GM21360 (cell line): ENCODE measurements around the gene RHBDL1.

Source experiments
- ATAC-seq: cut with Tn5 transposase; IDR thresholded peaks from one replicate; pipeline ENCODE4 v1.9.1; 2021; ENCODE audit warnings: mild to moderate bottlenecking, moderate library complexity; ENCODE audit not compliant: unreplicated experiment

RHBDL1 gene

DNA sequence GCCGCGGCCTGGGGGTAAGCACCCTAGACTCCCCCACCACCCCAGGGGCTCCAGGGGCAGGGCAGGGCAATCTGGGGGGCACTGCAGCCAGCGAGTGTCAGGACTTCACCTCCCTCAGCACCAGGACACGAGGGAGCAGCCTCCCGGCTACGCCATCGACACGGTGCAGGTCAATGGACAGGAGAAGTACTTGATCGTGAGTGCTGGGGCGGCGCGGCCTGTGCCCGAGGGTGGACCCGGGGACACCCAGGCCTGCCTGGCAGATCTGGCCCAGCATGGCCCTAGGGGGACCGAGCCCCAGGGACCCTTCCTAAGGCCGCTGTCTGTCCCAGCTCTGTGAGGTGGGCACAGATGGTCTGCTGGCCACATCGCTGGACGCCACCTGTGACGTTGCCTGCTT, 3.1 kb upstream of the RHBDL1 start:
- no peak for ATAC-seq

DNA sequence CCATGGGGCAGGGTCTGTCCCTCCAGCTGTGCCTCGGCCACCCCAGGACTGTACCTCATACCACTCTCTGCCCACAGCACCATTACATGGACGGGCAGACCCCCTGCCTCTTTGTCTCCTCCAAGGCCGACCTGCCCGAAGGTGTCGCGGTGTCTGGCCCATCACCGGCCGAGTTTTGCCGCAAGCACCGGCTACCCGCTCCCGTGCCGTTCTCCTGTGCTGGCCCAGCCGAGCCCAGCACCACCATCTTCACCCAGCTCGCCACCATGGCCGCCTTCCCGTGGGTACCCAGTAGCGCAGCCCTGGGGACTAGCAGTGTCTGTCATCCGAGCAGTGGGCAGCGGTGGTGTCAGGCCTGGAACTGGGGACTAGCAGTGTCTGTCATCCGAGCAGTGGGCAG, 2.6 kb upstream of the RHBDL1 start:
- no peak for ATAC-seq

DNA sequence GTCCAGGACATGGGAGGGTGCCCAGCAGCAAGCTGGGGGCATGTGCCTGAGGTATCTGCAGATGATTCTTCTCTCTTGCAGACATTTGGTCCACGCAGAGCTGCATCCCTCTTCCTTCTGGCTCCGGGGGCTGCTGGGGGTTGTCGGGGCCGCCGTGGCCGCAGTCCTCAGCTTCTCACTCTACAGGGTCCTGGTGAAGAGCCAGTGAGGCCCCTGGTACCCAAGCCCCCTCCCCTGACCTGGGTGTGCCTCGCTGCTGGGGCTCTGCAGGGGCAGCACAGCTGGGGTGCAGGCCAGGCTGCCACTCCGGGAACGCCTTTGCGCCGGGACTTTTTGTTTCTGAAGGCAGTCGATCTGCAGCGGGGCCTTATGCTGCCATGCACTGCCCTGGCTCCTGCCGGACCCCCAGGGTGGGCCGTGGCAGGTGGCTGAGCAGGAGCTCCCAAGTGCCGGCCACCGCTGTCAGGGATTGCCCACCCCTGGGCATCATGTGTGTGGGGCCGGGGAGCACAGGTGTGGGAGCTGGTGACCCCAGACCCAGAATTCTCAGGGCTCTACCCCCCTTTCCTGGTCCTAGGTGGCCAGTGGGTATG, 2.0 kb upstream of the RHBDL1 start:
- no peak for ATAC-seq

DNA sequence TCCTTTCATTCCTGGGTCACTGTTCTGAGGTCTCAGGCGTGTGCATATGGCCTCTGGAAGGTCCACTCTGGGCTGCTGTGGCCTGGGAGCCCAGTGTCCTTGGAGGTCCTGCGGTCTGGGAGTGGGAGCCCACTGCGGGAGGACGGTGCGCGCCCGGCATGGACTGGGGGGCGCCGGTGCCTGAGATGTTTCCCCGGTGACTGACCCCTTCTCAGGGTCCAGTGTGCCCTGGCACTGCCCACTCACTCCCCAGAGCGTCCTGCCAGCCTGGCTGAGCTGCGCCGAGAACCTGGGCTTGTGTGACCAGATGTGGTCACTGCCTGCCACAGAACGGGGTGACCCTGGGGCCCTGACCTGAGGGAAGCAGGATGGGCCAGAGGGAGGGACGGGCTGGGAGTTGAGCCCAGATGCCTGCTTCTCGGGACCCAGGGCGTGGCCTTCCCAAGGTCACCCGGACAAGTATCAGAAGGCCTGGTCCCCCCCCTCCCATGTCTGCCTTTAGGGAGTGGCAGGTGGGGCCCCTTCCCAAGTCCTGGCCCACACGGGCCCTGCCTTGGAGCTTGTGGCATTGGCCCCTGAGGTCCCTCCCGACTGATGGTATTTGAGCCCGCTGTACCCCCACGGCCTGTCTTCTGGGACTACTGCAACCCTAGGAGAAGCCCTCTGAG, 1.1 kb upstream of the RHBDL1 start:
- ATAC-seq, result no peak

DNA sequence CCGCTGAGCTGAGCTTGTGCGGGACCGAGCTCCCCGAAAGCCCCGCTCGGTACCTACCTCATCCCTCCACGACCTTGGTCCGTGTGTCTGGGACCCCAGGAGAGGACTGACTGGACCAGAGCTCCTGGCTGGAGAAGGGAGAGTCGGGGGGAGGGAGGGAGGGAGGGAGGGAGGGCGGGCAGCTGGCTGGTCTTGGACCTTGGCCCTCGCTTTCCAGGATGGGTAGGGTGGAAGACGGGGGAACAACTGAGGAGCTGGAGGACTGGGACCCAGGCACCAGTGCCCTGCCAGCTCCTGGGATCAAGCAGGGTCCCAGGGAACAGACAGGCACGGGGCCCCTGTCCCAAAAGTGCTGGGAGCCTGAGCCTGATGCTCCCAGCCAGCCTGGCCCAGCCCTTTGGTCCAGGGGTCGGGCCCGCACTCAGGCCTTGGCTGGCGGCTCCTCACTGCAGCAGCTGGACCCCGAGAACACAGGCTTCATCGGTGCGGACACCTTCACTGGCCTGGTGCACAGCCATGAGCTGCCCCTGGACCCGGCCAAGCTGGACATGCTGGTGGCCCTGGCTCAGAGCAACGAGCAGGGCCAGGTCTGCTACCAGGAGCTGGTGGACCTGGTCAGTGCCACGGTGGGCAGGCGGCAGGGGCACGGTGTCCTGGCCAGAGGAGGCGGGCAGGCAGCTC, 553 bp downstream of the RHBDL1 start:
- ATAC-seq, result no peak

DNA sequence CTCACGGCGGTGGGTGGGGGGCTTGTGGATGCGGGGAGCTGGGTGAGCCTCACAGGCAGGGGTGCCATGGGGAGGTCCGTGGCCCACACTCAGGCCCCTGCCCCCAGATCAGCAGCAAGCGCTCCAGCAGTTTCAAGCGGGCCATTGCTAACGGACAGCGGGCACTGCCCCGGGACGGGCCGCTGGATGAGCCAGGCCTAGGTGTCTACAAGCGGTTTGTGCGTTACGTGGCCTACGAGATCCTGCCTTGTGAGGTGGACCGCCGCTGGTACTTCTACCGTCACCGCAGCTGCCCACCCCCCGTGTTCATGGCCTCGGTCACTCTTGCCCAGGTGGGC, 1.1 kb downstream of the RHBDL1 start:
- no peak for ATAC-seq

DNA sequence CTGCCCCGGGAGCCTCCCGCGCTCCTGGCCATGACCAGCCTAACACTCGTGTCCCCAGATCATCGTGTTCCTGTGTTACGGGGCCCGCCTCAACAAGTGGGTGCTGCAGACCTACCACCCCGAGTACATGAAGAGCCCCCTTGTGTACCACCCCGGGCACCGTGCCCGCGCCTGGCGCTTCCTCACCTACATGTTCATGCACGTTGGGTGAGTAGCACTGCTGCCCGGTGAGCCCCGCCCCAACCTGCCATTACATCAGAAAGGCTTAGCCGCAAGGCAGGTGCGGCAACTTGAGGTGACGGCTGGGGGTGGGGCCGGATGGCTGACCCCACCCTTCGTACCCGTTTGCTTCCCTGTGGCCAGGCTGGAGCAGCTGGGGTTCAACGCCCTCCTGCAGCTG, 1.4 kb downstream of the RHBDL1 start:
- ATAC-seq, result no peak

DNA sequence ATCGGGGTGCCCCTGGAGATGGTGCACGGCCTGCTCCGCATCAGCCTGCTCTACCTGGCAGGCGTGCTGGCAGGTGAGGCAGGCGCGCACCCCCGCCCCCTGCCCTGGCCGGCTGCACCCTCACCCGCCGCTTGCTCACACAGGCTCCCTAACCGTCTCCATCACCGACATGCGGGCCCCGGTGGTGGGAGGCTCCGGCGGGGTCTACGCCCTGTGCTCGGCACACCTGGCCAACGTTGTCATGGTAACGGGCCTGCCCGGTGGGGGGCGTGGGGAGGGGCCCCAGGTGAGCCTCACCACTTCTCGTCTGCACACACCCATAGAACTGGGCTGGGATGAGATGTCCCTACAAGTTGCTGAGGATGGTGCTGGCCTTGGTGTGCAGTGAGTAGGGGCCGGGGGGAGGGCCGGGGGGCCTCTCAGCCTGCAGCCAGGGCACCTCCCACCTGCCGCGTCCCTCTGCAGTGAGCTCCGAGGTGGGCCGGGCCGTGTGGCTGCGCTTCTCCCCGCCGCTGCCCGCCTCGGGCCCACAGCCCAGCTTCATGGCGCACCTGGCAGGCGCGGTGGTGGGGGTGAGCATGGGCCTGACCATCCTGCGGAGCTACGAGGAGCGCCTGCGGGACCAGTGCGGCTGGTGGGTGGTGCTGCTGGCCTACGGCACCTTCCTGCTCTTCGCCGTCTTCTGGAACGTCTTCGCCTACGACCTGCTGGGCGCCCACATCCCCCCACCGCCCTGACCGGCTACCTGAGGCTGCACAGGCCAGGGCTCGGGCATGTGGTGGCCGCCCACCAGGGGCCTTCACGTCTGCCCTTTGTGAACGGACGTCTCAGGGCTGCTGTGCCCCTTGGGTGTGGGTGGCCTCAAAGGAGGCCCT, 2.1 kb downstream of the RHBDL1 start:
- ATAC-seq, result no peak

DNA sequence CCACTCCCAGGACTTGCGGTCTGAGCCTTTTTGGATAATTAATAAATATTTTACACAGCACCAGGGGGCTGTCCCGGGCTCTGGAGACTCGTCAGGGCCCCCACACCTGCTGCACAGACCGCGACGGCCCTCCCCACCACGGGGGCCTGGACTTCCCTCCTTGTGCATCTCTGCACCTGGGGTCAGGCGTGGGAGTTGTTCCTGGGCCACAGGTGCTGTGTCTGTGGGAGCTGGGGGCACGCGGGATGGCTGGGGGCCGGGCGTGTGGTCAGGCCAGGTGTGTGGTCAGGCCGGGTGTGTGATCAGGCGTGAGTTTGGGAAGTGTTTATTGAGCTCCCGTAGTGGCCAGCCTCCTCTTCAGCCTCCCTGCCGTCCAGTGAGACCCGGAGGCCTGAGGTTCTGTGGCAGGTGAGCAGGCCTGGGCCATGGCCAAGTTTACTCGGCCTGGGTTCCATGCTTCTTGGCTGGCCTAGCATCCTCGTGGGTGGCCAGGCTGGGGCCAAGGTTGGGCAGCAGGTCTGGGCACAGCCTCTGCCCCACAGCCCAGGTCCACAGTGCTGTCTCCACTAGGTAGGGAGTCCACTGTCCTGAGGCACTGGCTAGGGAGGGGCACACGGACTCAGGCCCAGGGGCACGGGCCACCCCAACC, 2.9 kb downstream of the RHBDL1 start:
- ATAC-seq, result no peak

DNA sequence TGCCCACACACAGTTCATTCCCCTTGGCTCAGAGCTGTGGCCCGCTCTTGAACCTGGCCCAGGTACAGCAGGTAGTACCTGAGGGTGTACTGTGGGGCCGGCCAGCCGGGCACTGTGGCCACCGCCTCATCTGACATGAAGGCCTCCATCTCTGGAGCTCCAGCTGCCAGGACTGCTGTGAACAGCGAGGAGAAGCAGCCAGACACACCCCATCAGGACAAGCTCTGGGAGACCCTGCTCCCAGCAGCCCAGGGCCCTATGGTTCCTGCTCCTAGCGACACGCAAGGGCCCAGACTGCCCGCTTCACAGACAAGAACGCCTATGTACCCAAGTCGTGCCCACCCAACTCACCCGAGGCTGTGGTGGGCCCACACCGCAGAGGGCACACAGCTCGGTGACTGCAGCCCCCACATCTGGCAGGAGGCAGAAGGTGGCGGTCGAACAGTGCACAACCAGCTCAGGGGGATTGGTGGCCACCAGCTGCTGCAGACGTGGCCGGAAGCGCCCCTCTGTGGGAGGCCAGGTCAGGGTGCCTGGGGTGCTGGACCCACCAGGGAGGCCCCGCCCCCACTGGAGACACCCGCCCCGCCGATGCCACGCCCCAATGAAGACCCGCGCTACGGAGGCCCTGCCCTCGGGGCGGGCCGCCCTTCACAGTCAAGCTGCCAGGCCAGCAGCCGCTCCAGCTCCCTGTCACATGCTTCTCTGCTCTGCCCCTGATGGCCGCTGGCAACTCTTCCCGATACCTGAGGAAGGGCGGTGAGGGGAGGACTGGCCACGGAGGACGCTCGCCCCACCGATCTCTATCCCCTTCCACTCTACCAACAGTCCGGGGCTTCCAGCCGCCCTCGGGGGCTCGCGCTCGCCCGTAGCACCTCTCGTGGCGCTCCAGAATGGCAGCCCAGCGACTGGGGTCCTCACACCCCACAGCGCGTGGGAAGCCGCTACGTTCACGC, 3.7 kb downstream of the RHBDL1 start:
- no peak for ATAC-seq

DNA sequence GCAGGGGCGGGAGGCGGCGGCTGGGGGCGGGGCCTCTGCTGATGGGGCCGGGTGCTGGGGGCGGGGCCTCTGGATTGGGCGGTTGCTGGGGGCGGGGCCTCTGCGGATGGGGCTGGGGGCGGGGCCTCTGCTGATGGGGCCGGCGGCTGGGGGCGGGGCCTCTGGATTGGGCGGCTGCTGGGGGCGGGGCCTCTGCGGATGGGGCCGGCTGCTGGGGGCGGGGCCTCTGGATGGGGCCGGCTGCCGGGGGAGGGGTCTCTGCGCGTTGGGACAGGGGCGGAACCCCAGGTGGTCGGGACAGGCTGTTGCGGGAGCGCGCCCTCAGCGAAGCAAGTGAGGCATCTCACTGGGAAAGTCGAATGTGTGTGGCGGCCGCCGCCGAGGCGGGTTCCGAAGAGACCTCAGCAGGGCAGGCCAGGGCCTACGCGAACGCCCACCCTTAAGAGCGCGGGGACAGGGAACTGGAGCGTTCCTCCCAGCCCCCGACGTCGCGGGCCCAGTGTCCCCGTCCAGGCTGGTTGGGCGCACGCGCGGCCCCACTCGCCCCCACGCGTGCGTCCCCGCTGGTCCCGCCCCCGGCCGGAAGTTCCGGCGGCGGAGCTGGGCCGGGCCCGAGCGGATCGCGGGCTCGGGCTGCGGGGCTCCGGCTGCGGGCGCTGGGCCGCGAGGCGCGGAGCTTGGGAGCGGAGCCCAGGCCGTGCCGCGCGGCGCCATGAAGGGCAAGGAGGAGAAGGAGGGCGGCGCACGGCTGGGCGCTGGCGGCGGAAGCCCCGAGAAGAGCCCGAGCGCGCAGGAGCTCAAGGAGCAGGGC, 4.5 kb downstream of the RHBDL1 start, which contains the start of gene STUB1:
Gene STUB1, plus strand, starts transcription at position 597 of the 811 bp plus-strand sequence. Its CDS starts 116 bp downstream, at position 713.
- peak; percentile 31 for ATAC-seq

DNA sequence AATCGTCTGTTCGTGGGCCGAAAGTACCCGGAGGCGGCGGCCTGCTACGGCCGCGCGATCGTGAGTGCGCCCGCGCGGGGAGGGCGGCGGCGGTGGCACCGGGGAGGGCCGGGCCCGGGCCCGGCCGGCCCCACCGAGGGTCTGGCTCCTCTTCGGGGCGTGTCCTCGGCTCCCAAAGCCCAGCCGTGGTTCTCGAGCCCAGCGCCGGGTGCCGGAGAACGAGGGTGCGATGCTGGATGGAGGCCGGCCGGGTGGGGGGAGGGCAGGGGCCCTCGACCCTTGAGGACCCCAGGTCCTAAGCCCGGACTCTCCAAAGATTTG, 5.1 kb downstream of the RHBDL1 start:
- peak; percentile 0 for ATAC-seq

DNA sequence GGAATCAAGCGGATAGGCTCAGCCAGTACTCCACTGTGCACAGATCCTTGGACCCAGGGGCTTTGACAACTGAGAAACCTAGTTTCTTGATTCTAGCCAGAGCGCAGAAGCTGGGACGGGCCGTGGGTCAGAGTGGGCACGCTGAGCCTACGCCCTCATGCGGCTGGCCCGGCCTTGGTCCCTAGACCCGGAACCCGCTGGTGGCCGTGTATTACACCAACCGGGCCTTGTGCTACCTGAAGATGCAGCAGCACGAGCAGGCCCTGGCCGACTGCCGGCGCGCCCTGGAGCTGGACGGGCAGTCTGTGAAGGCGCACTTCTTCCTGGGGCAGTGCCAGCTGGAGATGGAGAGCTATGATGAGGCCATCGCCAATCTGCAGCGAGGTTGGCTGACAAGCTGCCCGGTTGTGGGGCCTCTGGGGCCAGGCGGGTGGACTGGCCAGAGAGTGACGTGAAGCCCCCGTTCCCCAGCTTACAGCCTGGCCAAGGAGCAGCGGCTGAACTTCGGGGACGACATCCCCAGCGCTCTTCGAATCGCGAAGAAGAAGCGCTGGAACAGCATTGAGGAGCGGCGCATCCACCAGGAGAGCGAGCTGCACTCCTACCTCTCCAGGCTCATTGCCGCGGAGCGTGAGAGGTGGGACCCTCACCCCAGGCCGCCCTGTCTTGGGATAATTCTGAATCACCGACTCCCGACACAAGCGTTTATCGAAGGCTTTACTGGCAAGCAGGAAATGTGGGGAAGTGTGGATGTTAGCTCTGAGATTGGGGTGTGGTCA, 5.7 kb downstream of the RHBDL1 start:
- ATAC-seq, result no peak

DNA sequence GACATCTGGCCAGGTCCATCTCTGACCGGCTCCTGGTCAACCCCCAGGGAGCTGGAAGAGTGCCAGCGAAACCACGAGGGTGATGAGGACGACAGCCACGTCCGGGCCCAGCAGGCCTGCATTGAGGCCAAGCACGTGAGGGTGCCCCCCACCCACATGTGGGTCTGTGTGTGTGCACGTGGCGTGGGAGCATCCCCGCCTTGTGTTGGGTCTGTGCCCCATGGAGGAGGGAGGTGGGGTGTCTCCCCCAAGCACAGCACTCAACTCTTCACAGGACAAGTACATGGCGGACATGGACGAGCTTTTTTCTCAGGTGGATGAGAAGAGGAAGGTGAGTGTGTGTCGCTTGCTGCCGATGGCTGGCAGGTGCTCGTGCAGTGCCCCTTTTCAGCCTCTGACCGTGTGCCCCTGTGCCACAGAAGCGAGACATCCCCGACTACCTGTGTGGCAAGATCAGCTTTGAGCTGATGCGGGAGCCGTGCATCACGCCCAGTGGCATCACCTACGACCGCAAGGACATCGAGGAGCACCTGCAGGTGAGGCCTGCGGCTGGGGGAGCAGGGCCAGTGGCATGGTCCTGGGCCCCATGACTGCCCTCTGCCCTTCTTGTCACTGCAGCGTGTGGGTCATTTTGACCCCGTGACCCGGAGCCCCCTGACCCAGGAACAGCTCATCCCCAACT, 6.4 kb downstream of the RHBDL1 start:
- no peak for ATAC-seq

DNA sequence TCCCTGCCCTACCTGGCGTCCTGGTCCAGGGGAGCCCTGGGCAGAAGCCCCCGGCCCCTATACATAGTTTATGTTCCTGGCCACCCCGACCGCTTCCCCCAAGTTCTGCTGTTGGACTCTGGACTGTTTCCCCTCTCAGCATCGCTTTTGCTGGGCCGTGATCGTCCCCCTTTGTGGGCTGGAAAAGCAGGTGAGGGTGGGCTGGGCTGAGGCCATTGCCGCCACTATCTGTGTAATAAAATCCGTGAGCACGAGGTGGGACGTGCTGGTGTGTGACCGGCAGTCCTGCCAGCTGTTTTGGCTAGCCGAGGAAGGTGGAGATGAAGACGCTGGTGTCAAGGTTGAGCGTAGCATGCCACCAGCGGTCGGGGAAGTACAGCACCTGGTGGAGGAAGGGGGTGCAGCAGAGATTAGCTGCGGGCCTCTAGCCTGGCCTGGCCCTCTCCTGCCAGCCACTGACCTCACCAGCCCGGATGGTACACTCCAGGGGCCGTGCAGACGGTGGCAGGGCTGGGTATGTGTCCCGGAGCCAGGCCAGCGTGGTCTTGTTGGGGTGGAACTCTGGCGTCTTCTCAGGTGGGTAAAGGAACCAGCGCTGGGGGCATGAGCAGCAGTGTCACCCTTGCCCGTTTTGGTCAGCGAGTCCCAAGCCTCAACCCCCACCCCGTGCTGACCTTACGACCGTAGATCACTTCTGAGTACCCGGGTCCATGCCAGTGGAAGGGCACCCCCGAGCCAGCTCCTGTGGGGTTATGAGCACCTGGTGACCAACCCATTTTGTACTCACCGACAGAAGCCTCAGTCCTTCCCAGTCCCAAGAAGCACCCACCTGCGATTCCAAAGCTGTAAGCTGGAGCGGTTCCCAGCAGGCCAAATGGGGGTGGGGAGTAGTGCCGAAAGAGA, 7.3 kb downstream of the RHBDL1 start:
- no peak for ATAC-seq

DNA sequence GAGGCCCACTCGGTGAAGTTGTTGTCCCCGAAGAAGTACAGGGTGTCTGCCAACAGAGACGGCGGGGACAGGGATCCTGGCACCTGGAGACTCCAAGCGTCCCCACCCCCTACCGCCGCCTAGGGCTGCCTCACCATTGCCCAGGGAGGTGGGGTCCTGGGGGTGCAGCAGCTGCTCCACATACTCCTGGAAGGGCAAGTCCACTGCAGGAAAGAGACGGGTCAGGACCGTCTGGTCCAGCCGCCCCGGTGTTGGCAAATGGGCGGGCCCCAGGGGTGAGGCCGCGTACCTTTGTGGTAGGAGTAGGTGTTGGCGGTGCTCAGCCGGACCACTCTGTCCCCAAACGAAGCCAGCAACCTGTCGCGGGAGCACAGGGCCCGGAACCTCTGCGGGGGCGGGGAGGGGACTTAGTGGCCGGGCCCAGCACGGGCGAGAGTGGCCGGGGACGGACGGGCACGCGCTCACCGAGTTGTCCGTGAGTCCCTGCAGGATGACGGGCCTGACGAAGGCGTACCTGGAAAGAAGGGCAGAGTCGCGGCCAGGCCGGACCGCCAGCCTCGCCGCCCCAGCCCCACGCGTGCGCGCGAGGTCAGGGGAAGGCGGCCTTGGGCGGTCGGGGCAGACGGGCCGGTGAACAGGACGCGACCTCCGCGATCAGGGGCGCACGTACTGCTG, 8.1 kb downstream of the RHBDL1 start:
- ATAC-seq, result no peak
